ENCODE results near the gene SERPINA12.

- TF ChIP-seq, protein P1, sequence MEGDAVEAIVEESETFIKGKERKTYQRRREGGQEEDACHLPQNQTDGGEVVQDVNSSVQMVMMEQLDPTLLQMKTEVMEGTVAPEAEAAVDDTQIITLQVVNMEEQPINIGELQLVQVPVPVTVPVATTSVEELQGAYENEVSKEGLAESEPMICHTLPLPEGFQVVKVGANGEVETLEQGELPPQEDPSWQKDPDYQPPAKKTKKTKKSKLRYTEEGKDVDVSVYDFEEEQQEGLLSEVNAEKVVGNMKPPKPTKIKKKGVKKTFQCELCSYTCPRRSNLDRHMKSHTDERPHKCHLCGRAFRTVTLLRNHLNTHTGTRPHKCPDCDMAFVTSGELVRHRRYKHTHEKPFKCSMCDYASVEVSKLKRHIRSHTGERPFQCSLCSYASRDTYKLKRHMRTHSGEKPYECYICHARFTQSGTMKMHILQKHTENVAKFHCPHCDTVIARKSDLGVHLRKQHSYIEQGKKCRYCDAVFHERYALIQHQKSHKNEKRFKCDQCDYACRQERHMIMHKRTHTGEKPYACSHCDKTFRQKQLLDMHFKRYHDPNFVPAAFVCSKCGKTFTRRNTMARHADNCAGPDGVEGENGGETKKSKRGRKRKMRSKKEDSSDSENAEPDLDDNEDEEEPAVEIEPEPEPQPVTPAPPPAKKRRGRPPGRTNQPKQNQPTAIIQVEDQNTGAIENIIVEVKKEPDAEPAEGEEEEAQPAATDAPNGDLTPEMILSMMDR (conservative IDR thresholded peaks at IDR 0.05; ENCODE audit: low read depth, low read length), result no peak
- TF ChIP-seq EZH2 (IDR thresholded peaks at IDR 0.05; ENCODE audit: borderline replicate concordance, low read depth, low read length, poor library complexity, severe bottlenecking), result no peak
Observed at GRCh38 chr14:94544726-94545125, 35.5 kb upstream of the SERPINA12 start.
